GM12892 (cell line): ENCODE measurements around the gene F13A1.

Experiments used
- POLR2A ChIP-seq: IDR thresholded peaks from 2 replicates; pipeline ENCODE4 v1.6.1; 2011; ENCODE audit warnings: low read depth, low read length, control low read depth
- POLR2AphosphoS5 ChIP-seq: IDR thresholded peaks from 2 replicates; pipeline ENCODE4 v1.6.1; 2011; ENCODE audit warnings: low read depth, low read length, control low read depth

DNA sequence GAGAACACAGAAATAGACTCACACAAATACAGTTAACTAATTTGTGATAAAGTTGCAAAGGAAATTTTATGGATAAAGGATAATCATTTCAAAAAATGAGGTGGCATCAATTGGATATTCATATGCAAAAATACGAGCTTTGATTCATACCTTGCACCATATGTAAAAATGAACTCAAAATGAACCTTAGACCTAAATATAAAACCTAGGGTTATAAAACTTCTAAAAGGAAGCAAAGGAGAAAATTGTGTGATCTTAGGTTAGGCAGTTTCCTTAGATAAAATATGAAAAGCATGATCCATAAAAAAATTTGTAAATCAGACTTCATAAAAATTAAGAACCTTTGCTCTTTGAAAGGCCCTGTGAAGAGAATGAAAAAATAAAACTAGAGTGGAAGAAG is 85.5 kb downstream of the F13A1 start:
- TF ChIP-seq POLR2AphosphoS5 (no peak), POLR2A (no peak)
